ENCODE results near the gene SMTN.
"Not testable (repeated sequence)": the region's sequence is repeated elsewhere in the genome, so short reads cannot be mapped to it uniquely, and the experiment has no call there.

The SMTN gene

GRCh38 chr22:31106001-31106571, 25.0 kb downstream of the SMTN start:
- no peak for DNase-seq

GRCh38 chr22:31106731-31107177, 25.6 kb downstream of the SMTN start:
- DNase-seq: no peak

DNA sequence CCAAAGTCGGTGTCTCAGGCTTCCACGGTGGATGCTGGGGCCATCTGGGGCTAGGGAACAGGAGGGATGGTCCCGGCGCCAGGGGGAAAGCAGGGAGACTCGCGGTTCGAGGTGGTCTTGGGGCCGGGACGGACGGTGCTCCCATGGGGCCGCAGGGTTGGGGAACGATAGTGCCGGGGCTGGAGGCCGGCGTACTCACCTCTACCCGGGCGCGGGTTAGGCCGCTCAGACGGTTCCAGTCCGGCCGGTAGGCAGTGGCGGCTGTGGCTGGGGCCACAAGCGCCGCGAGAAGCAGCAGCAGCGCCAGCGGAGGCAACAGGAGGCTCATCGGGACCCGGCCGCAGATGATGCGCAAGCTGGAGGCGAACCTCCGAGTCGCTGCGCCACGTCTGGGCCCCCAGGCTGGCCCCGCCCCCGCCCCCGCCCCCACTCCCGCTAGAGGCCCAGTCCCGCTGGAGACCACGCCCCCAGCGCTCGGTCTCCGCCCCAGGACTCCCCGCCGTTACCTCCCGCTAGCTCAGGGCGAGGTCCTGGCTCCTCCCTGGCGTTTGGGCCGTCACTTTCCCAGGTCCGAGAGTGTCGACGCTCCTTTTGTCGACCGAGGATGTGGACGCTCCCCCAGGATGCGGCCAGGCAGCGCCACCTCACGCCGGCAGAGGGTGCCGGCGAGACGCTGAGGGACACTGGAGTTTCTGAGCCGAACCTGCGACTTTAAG, 26.2 kb downstream of the SMTN start, which contains the start of gene SELENOM:
Gene SELENOM (minus strand): TSS at position 391 of the 716 bp plus-strand sequence. CDS start 63 bp downstream, at position 328.
- peak; percentile 74 for DNase-seq

DNA sequence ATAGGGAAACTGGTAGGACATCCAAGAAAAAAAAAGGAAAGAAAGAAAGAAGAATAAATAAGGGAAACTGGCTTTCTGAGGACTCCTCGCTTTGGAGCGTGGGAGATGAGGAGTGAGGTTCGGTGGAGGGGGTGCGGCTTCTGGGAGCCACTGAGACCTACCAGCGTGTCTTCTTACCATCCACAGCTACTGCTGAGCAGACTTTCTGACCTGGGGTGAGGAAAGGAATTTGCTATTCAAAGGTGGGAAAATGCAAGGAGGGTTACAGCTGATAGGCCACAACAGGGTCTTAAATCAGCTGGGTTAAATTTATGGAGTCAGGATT, 26.7 kb downstream of the SMTN start:
- DNase-seq: no peak

DNA sequence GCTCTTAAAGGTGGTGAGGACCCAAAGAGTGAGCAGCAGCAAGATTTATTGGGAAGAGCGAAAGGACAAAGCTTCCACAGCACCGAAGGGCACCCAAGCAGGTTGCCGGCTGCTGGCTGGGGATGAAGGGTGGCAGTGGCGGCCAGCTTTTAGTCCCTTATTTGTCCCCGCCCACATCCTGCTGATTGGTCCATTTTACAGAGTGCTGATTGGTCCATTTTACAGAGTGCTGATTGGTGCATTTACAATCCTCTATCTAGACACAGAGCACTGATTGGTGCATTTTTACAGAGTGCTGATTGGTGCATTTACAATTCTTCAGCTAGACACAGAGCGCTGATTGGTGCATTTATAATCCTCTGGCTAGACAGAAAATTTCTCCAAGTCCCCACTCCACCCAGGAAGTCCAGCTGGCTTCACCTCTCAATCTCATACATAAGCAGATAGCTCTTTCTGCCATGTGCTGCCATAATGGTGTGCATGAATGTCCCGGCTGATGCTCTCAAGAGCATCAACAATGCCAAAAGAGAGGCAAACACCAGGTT, 31.5 kb downstream of the SMTN start:
- DNase-seq: not testable (repeated sequence)

- no peak for DNase-seq
Observed at GRCh38 chr22:31118046-31118820, 37.1 kb downstream of the SMTN start.

- DNase-seq: no peak
Observed at GRCh38 chr22:31119026-31119717, 38.1 kb downstream of the SMTN start.

GRCh38 chr22:31120230-31120629, 39.1 kb downstream of the SMTN start:
- DNase-seq: no peak

DNA sequence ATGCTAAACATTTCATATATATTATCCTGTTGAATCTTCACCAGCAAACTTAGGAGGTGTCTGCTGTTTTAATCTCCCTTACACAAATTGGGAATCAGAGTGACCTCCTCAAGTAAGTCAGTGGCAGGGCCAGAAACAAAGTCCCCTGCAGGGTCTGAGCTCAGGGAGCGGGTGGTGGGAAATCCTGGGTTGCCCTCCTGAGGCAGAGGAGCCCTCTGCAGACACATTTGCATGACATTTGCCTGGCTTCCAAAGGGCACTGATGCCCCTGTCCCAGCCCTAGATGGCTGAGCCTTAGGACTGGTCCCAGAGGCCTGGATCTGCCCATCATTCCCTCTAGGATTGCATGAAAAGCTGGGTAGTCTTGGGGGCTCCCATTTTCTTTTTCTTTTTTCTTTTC, 39.5 kb downstream of the SMTN start:
- DNase-seq: no peak

DNA sequence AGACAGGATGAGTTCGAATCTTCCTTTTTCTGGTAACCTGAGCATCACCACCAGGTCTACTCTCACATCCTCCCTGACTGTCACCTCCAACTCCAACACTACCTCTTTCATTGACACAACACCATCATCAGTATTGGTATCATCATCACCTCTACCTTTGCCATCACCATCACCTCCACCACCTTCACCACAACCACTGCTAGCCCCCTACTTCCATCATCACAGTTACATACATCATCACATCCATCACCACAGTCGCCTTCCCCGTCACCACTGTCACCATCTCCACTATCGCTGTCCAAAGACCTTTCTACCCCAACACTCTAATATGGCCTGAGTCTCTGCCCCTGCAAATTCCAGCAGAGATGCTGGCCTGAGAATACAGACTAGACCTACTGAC, 40.3 kb downstream of the SMTN start:
- no peak for DNase-seq

- DNase-seq: no peak
Observed at GRCh38 chr22:31122196-31122531, 41.0 kb downstream of the SMTN start.

DNA sequence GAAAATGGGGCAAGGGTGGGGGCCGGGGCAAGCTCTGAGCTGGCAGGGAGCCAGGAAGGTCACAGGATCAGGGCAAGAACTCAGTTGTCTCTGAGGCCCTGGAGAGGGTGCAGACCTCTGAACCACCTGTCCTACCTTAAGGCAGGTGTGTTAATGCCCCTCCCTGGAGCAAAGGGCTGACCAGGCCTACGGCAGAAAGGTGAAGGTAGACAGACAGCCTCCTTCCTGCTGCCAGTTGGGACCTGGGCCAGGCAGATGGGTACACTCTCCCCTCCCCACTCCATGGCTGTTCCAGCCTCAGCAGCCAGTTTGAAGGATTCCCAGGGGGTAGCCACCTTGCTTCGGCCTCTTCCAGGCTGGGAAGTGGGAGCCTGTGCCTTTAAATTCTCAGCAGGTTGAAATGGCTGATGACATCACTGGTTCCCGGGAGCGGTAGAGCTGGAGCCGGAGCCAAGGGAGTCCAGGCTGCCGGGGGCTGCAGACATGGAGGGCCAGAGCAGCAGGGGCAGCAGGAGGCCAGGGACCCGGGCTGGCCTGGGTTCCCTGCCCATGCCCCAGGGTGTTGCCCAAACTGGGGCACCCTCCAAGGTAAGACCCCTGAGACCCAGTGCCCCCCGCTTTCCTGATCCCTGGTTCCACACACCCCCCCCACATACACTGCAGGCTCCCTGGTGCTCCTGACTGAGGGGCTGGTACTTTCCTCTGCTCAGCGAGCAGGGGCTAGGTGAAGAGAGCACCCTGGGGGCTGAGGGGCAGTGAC, 41.6 kb downstream of the SMTN start, which contains the start of gene INPP5J:
Gene INPP5J (plus strand): TSS at position 435 of the 760 bp plus-strand sequence. CDS start 49 bp downstream, at position 484.
- DNase-seq: no peak

DNA sequence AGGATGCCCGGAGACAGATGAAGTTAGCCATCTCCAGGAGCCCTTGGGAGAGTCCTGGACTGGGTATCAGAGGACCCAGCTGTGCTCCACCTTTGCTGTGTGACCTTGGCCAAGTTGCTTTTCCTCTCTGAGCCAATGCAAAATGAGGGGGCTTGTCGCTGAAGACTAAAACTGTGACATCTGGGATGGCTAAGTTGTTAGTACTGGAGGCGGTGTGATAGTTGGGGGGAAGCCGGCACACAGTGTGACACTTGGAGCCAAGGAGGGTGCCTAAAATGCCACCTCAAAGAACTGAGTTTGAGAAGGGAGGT, 42.1 kb downstream of the SMTN start:
- no peak for DNase-seq

DNA sequence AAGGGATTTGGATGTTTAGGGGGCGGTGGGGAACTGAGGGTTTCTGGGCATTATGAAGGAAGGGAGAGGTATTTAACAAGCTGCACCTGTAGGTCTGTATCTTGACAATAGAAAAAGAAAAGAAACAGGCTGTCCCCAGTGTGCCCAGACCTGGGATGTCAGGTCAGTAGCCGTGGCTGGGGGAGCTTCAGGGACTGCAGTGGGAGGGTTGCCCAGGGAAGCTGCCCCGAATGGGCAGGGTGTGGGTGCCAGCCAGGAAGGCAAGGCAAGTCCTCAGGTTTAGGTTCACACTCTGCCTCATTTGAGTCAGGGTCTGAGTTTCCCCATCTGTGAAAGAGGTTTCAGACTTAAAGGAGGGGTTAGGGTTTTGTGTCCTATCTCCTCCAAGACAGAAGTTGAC, 43.2 kb downstream of the SMTN start:
- DNase-seq: no peak

- DNase-seq: no peak
Observed at GRCh38 chr22:31124811-31125465, 43.8 kb downstream of the SMTN start.

DNA sequence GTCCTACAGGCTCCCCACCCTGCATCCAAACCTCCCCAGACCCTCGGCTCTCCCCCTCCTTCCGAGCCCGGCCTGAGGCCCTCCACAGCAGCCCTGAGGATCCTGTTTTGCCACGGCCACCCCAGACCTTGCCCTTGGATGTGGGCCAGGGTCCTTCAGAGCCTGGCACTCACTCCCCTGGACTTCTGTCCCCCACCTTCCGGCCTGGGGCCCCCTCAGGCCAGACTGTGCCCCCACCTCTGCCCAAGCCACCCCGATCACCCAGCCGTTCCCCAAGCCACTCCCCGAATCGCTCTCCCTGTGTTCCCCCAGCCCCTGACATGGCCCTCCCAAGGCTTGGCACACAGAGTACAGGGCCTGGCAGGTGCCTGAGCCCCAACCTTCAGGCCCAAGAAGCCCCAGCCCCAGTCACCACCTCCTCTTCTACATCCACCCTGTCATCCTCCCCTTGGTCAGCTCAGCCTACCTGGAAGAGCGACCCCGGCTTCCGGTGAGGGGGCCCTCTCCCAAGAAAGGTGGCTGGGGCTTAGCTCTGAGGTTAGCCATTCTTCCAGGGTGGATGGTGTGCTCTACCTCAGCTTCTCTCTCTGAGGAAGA, 44.5 kb downstream of the SMTN start:
- DNase-seq: no peak

DNA sequence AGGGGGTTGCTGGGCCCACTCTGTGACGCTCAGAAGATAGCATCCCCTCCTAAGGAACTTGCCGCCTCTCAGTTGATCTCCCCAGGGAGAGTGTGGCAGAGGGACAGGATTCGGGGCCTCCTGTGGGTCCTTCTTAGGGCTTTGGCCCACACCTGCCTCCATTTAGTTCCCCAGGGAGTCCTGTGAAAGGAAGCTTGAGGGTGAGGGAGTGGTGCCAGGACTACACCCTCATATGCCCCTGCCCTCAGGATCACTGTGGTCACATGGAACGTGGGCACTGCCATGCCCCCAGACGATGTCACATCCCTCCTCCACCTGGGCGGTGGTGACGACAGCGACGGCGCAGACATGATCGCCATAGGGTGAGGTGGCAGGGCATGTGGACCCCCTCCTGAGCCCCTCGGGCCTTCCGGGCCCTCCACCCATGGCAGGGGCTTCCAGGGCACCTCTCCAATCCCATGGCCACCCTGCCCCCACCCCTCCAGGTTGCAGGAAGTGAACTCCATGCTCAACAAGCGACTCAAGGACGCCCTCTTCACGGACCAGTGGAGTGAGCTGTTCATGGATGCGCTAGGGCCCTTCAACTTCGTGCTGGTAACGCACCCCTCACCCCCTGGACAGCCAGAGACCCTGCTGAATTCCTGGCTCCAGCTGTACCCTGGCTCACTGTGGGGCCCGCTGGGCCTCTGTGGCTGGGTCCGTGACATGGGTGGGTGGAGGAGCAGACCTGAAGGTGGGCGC, 45.2 kb downstream of the SMTN start:
- no peak for DNase-seq

DNA sequence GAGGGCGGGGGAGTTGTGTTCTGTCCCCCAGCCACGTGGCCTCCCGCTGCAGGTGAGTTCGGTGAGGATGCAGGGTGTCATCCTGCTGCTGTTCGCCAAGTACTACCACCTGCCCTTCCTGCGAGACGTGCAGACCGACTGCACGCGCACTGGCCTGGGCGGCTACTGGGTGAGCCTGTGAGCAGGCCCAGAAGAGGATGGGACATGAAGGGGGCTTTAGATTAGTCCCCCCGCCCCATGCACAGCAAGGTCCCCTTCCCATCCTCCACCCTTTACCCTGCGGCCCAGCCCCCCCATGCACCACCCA, 45.7 kb downstream of the SMTN start:
- no peak for DNase-seq

DNA sequence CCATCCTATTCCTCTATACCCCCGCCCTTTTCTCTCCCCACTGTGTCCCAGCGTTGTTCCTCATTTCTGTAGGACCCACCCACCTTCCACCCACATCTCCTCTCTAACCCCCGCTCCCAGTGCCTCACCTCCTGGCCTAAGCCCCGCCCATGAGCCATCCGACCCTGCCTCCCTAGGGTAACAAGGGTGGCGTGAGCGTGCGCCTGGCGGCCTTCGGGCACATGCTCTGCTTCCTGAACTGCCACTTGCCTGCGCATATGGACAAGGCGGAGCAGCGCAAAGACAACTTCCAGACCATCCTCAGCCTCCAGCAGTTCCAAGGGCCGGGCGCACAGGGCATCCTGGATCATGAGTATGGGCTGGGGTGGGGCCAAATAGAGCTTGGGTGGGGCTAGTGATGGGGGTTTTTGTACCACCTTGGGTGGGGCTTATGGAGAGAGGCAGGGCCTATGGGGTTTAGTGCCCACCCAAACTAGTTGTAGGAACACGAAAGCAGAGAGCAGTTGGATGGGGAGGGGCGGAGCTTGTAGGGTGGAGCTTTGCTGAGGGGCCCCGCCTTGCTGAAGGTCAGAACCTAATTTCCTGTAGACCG, 46.2 kb downstream of the SMTN start:
- no peak for DNase-seq

- no peak for DNase-seq
Observed at GRCh38 chr22:31128156-31128555, 47.0 kb downstream of the SMTN start.

DNA sequence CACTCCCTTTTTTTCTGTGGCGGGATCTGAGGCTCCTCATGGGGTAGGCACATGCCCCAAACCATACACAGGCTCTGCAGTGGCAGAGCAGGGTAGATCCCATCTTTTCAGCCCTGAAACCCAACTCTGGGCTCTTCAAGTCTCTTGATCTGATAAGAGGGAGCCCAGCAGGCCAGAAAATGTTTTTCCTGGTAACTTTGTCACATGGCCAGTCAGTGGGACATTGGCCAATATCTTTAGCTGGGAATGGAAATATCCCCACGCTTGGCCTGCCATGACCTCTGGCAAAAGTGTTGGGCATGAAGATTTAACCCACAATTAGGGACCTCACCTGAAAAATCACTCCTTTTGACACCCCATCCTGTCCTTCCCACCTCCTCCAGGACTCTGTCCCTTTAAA, 49.8 kb downstream of the SMTN start:
- no peak for DNase-seq

Measured in activated T-cell treated with anti-CD3 and anti-CD28 coated beads for 4 hours (primary cell).